B cell (primary cell): Measurements from ENCODE around the gene DDX39B. TPM values are rescaled to one million over a fixed set of nuclear protein-coding genes. Genes with fewer than 3 reads are reported as not detected.
A peak's percentile ranks its signal among the peaks of the same experiment; 100 is the strongest.

ENCODE experiments used
- ATAC-seq: fragments of 200-7000 bp; cut with Tn5 transposase; one replicate; pipeline ENCODE4 v1.10.0; 2021; ENCODE audit warnings: low read depth, mild to moderate bottlenecking, moderate number of reproducible peaks, moderate library complexity
- CTCF ChIA-PET: fragments of 350-600 bp; sonication (Branson Sonifier 250); formaldehyde crosslinking; loops from one replicate; lab custom pipeline; 2021; ENCODE audit warnings: antibody characterized with exemption, inconsistent platforms; lab: Charles Lee
- POLR2A ChIA-PET: fragments of 350-600 bp; sonication (Branson Sonifier 250); formaldehyde crosslinking; loops from one replicate; lab custom pipeline; 2021; ENCODE audit warnings: antibody characterized with exemption; lab: Charles Lee
- DNase-seq: peaks from one replicate; pipeline ENCODE4 v3.0.0; 2013
- H2AFZ ChIP-seq: 2 replicates; pipeline ENCODE4 v1.6.1; 2012; ENCODE audit warnings: mild to moderate bottlenecking, low read depth, low read length; ENCODE audit not compliant: insufficient read depth, poor library complexity, severe bottlenecking
- H3K27ac ChIP-seq, 2 donors: 1 replicate in 1 of 2; 2 replicates in 1 of 2; pipeline ENCODE4 v1.5.1; 2012 to 2013; ENCODE audit warnings: low read length in 2 of 2, mild to moderate bottlenecking in 2 of 2, moderate library complexity in 1 of 2
- H3K27me3 ChIP-seq, 4 experiments: fragments of 200-600 bp in 1 of 4; sonication (generic) in 1 of 4; replicated peaks in 1 of 4; 1 replicate in 2 of 4; 2 replicates in 2 of 4; pipeline versions ENCODE4 v1.6.1 to v1.7.0; 2013 to 2016; ENCODE audit warnings: low read length in 3 of 4, mild to moderate bottlenecking in 2 of 4, mixed read lengths in 1 of 4, moderate library complexity in 1 of 4; ENCODE audit not compliant: insufficient read depth in 4 of 4, control insufficient read depth in 3 of 4; ENCODE audit errors: control extremely low read depth in 1 of 4
- H3K36me3 ChIP-seq, 2 experiments: replicated peaks in 1 of 2; 1 replicate in 1 of 2; 2 replicates in 1 of 2; pipeline versions ENCODE4 v1.6.1 to v1.7.1; 2013; ENCODE audit warnings: low read length in 1 of 2; ENCODE audit not compliant: insufficient read depth in 2 of 2, control insufficient read depth in 1 of 2; ENCODE audit errors: control extremely low read depth in 1 of 2, extremely low read depth in 1 of 2
- H3K4me1 ChIP-seq, 2 donors: fragments of 200-600 bp in 1 of 2; sonication (generic) in 1 of 2; 1 replicate in 1 of 2; 2 replicates in 1 of 2; pipeline versions ENCODE4 v1.5.1 to v1.6.1; 2013 to 2017; ENCODE audit warnings: low read length in 2 of 2; ENCODE audit not compliant: control insufficient read depth in 2 of 2, insufficient read depth in 2 of 2
- H3K4me2 ChIP-seq: replicated peaks from 2 replicates; pipeline ENCODE3; 2012; ENCODE audit warnings: mild to moderate bottlenecking, low read depth, low read length; ENCODE audit not compliant: poor library complexity, severe bottlenecking
- H3K4me3 ChIP-seq, 5 experiments: fragments of 200-600 bp in 1 of 5; sonication (generic) in 1 of 5; 1 replicate in 3 of 5; 2 replicates in 2 of 5; pipeline versions ENCODE4 v1.5.1 to v1.7.0; 2011 to 2016; ENCODE audit warnings: low read length in 4 of 5, mild to moderate bottlenecking in 4 of 5, low read depth in 2 of 5, control low read depth in 1 of 5, moderate library complexity in 1 of 5; ENCODE audit not compliant: insufficient read depth in 1 of 5; ENCODE audit errors: control extremely low read depth in 1 of 5, extremely low read depth in 1 of 5
- H3K79me2 ChIP-seq: fragments of 200-600 bp; sonication (generic); one replicate; pipeline ENCODE4 v1.6.0; 2016; ENCODE audit warnings: low read length; ENCODE audit not compliant: control insufficient read depth, insufficient read depth
- H3K9ac ChIP-seq: fragments of 200-600 bp; sonication (generic); 2 replicates; pipeline ENCODE4 v1.6.1; 2017; ENCODE audit warnings: mild to moderate bottlenecking, low read length, moderate library complexity
- H3K9me3 ChIP-seq, 3 donors: one replicate each; pipeline versions ENCODE4 v1.6.1 to v1.7.1; 2013; ENCODE audit warnings: low read length in 2 of 3; ENCODE audit not compliant: control insufficient read depth in 2 of 3, insufficient read depth in 1 of 3; ENCODE audit errors: control extremely low read depth in 1 of 3
- H4K20me1 ChIP-seq: 2 replicates; pipeline ENCODE4 v1.6.0; 2012; ENCODE audit warnings: mild to moderate bottlenecking, low read length; ENCODE audit not compliant: insufficient read depth, control insufficient read depth, poor library complexity, severe bottlenecking
- H3K27ac Mint-ChIP-seq: one replicate; pipeline ENCODE4 v1.8.0; 2021; ENCODE audit warnings: mixed read lengths
- H3K27me3 Mint-ChIP-seq: one replicate; pipeline ENCODE4 v1.8.0; 2021; ENCODE audit warnings: mixed read lengths
- H3K4me1 Mint-ChIP-seq: one replicate; pipeline ENCODE4 v1.8.0; 2021; ENCODE audit warnings: mixed read lengths
- H3K4me3 Mint-ChIP-seq: one replicate; pipeline ENCODE4 v1.8.0; 2021; ENCODE audit warnings: mixed read lengths
- H3K9me3 Mint-ChIP-seq: one replicate; pipeline ENCODE4 v1.8.0; 2022; ENCODE audit warnings: mixed read lengths; ENCODE audit not compliant: insufficient read depth
- EZH2 ChIP-seq: IDR thresholded peaks from 2 replicates; pipeline ENCODE4 v1.6.1; 2012; ENCODE audit warnings: borderline replicate concordance, low read depth, mild to moderate bottlenecking, moderate library complexity, low read length; ENCODE audit not compliant: insufficient read depth, poor library complexity, severe bottlenecking
- WGBS: methylation state at CpG from one replicate; pipeline ENCODE4 v1.1.5; 2013; ENCODE audit warnings: missing lambda C conversion rate; ENCODE audit not compliant: insufficient coverage; 5-methylcytosine and 5-hydroxymethylcytosine counted together
- intact Hi-C: fragments of 100-400 bp; cut with micrococcal nuclease; formaldehyde crosslinking; loops from one replicate; pipeline ENCODE4 v1.10.0; 2022
- polyA plus RNA-seq: library from polyadenylated mRNA; depleted of rRNA; stranded (reverse); fragments of >200 nt; gene quantifications from 2 replicates; pipeline ENCODE4 v1.2.3, GENCODE V29; 2012
- total RNA-seq, 2 donors: library from RNA; stranded (reverse); fragments of 120-200 nt in 1 of 2; gene quantifications; 1 replicate in 1 of 2; 2 replicates in 1 of 2; pipeline versions ENCODE4 v1.2.3 to v1.2.4, GENCODE V29; 2013 to 2022
- TF ChIP-seq, protein P1 (sequence below): fragments of 200-600 bp; IDR thresholded peaks from one replicate; pipeline ENCODE4 v1.8.0; 2022; ENCODE audit warnings: antibody characterized with exemption, mild to moderate bottlenecking

The DDX39B gene
- total and polyA plus RNA-seq, 2 donors (not counting 1 experiment from before 2014, with no cell fraction given), result 576 to 838 TPM

- ATAC-seq (no peak), DNase-seq (no peak)
- peak overlapping the region in 3 of 5 experiments; percentile 83 to 100 (median 85) for H3K4me3 ChIP-seq
- H3K27me3 Mint-ChIP-seq, result no peaks in the 10 kb centered on the region
- H3K9ac ChIP-seq, result peak overlapping the region; percentile 97
- peak overlapping the region; percentile 95 to 97 for H3K27ac ChIP-seq
- intact Hi-C loops, result no loop called here
- H3K4me2 ChIP-seq, result peak overlapping the region; percentile 88
- ChIA-PET CTCF (interaction anchor here (1.8 to 35.3 kb wide), 3 partner anchors 16 to 254 kb away, joined by 7 to 2241 read pairs (median 1108); partner anchors contain the start of genes ATP6V1G2, LST1, LTA and NCR3), POLR2A (interaction anchor here (35.3 to 42.6 kb wide), 2 partner anchors 6 to 13 kb away, joined by 1450 read pairs; partner anchors contain the start of genes ATP6V1G2, LST1, LTA and LTB)
- peaks cover 65 to 83% of the 10 kb centered on the region in 2 donors for H3K4me1 ChIP-seq
- no peaks in the 10 kb centered on the region for H3K27me3 ChIP-seq
- no peak overlapping the region for H2AFZ ChIP-seq
- peaks cover 33% of the 10 kb centered on the region for H4K20me1 ChIP-seq
- peak overlapping the region; percentile 98 for H3K4me3 Mint-ChIP-seq
- 93% methylated on average over 2 of the region's 3 CpGs for WGBS
- H3K27ac Mint-ChIP-seq, result peak overlapping the region; percentile 99
- H3K4me1 Mint-ChIP-seq, result peaks cover 83% of the 10 kb centered on the region
- no peaks in the 10 kb centered on the region for H3K9me3 Mint-ChIP-seq
- H3K36me3 ChIP-seq, result peaks cover 2 to 39% of the 10 kb centered on the region in 2 experiments
- H3K79me2 ChIP-seq, result peaks cover 89% of the 10 kb centered on the region
- no peaks in the 10 kb centered on the region for H3K9me3 ChIP-seq
- TF ChIP-seq, protein P1, sequence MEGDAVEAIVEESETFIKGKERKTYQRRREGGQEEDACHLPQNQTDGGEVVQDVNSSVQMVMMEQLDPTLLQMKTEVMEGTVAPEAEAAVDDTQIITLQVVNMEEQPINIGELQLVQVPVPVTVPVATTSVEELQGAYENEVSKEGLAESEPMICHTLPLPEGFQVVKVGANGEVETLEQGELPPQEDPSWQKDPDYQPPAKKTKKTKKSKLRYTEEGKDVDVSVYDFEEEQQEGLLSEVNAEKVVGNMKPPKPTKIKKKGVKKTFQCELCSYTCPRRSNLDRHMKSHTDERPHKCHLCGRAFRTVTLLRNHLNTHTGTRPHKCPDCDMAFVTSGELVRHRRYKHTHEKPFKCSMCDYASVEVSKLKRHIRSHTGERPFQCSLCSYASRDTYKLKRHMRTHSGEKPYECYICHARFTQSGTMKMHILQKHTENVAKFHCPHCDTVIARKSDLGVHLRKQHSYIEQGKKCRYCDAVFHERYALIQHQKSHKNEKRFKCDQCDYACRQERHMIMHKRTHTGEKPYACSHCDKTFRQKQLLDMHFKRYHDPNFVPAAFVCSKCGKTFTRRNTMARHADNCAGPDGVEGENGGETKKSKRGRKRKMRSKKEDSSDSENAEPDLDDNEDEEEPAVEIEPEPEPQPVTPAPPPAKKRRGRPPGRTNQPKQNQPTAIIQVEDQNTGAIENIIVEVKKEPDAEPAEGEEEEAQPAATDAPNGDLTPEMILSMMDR, result no peak
Observed at GRCh38 chr6:31579119-31579505, 37.3 kb upstream of the DDX39B start.

- Histone ChIP-seq H3K9me3 (no peaks in the 10 kb centered on the region), H3K4me3 (peak overlapping the region in 2 of 5 experiments; percentile 11 to 15), H2AFZ (no peak overlapping the region), H3K4me2 (peak overlapping the region; percentile 88), H3K79me2 (peaks cover 89% of the 10 kb centered on the region), H3K27ac (peak overlapping the region; percentile 95 to 97), H3K4me1 (peaks cover 65 to 83% of the 10 kb centered on the region in 2 donors), H3K9ac (peak overlapping the region; percentile 10), H3K36me3 (peaks cover 2 to 41% of the 10 kb centered on the region in 2 experiments), H4K20me1 (peaks cover 33% of the 10 kb centered on the region), H3K27me3 (no peaks in the 10 kb centered on the region)
- Mint-ChIP-seq H3K4me3 (peak overlapping the region; percentile 98), H3K27ac (peak overlapping the region; percentile 99), H3K9me3 (no peaks in the 10 kb centered on the region), H3K4me1 (peaks cover 83% of the 10 kb centered on the region), H3K27me3 (no peaks in the 10 kb centered on the region)
- DNase-seq (peak; percentile 27), ATAC-seq (no peak)
- ChIA-PET CTCF (interaction anchor here (2.7 to 35.3 kb wide), 3 partner anchors 17 to 252 kb away, joined by 10 to 2241 read pairs (median 1108); partner anchors contain the start of genes ATP6V1G2, LST1, LTA and NCR3), POLR2A (interaction anchor here (0.5 to 42.6 kb wide), 3 partner anchors 6 to 25 kb away, joined by 6 to 1450 read pairs (median 1450); partner anchors contain the start of genes ATP6V1G2, LST1, LTA and LTB)
- TF ChIP-seq EZH2, result no peak
- TF ChIP-seq, protein P1, result no peak
- WGBS, result 77% methylated on average over 5 of the region's 12 CpGs
- intact Hi-C loops, result no loop called here
Observed at GRCh38 chr6:31578184-31579118, 36.6 kb upstream of the DDX39B start.
